NCI-H82 treated with DMSO at 0.1 percent for 48 hours (cell line): ENCODE results near the gene TMEM59.
"Not testable (repeated sequence)": the region's sequence is repeated elsewhere in the genome, so short reads cannot be mapped to it uniquely, and the experiment has no call there.

Source experiments
- DNase-seq: peaks from one replicate; lab custom pipeline; 2025; ENCODE audit not compliant: unreplicated experiment; lab: John Stamatoyannopoulos, UW

The TMEM59 gene

DNA sequence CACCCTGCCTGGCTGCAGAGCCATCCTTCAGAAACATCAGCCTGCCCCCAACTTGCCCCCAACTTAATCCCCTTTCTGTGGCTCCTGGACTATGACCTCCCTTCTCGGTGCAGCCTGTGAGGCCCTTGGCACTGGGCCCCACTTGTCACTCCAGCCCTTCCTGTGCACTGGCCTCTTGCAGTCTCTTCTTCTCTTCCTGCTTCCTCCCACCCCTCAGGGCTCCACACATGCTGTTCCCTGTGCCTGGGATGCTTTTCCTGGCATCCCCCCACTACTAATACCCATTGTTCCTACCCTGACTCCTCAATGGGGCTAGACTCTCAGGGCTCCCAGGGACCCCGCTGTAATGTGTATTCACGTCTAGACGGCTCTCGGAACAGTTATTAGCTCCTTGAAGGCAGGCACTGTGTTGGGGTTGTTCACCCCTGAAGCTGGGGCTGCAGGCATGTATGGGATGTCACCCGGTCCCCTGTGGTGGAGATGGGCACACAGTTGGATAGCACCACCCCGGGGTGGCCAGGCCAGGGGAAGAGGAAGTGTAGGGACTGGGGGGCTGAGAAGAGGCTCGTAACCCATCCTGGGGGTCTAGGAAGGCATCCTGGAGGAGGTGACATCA, 39.5 kb downstream of the TMEM59 start:
- DNase-seq = no peak

DNA sequence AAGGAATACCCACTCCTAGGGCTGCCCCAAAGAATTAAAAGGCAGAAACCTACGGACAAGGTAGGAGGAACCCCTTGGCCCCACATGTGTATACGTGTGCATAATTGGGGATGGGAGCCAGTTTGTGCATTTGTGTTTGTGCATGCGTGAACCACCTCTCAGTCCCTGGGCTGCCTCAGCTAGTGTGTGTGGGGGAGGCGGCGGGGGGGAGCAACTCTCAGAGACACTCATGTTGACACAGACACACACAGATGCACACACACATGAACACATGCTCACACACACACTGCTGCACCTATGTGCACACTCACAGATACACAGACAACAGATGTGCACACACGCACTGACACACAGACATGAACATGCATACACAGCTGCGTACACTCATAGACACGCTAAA, 40.1 kb downstream of the TMEM59 start:
- DNase-seq = no peak

DNA sequence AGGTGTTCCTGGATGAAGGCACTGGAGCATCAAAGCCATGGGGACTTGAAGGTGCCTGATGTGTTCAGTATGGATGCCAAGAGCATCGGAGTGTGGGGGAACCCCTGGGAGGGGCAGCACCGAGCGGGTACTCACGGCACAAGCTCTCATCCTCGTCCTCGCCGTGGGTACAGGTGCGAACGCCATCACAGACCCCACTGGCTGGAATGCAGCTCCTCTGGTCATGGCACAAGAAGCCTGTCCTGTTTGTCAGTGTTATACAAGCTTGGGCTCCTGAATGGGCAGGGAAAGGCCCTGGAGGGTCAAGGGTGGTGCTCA, 41.0 kb downstream of the TMEM59 start:
- DNase-seq = no peak

GRCh38 chr1:54011316-54012007, 41.5 kb downstream of the TMEM59 start:
- no peak for DNase-seq

GRCh38 chr1:54010415-54011117, 42.4 kb downstream of the TMEM59 start:
- DNase-seq = no peak

GRCh38 chr1:54009406-54009805, 43.6 kb downstream of the TMEM59 start:
- no peak for DNase-seq

DNA sequence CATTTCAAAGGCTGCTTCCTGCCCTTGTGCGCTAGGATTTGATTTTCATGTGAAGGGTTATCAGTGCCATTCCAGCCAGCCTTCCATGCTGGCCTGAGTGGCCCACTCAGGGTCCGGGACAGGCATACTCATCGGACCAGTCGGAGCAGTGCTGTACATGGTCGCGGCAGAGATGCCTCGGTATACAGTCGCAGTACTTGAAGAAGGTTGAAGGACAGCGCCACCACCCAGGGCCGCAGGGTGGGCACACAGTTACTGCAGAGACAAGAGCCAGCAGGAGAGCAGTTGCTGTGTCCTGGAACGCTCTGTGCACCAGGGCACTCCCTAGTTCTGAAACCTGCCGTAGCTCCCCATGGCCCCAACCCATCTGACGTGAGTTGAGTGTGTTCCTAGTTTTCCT, 44.1 kb downstream of the TMEM59 start:
- no peak for DNase-seq

DNA sequence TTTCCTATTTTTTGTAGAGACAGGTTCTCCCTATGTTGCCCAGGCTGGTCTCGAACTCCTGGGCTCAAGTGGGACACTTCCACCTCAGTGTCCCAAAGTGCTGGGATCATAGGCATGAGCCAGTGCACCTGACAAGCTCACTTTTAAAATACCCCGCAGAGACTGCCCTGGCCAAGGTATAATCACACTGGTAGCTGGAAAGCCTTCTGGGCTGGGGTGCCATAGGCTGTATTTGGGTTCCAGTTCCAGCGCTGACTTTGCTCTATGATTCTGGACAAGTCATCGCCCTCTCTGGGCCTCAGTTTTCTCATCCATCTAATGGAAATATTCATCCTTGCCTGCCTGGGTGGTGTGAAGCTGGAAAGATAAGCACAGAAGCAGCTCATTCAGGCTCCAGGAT, 45.4 kb downstream of the TMEM59 start:
- DNase-seq = no peak

GRCh38 chr1:54006508-54006907, 46.5 kb downstream of the TMEM59 start:
- DNase-seq = no peak

GRCh38 chr1:54004481-54005049, 48.4 kb downstream of the TMEM59 start:
- DNase-seq = no peak

DNA sequence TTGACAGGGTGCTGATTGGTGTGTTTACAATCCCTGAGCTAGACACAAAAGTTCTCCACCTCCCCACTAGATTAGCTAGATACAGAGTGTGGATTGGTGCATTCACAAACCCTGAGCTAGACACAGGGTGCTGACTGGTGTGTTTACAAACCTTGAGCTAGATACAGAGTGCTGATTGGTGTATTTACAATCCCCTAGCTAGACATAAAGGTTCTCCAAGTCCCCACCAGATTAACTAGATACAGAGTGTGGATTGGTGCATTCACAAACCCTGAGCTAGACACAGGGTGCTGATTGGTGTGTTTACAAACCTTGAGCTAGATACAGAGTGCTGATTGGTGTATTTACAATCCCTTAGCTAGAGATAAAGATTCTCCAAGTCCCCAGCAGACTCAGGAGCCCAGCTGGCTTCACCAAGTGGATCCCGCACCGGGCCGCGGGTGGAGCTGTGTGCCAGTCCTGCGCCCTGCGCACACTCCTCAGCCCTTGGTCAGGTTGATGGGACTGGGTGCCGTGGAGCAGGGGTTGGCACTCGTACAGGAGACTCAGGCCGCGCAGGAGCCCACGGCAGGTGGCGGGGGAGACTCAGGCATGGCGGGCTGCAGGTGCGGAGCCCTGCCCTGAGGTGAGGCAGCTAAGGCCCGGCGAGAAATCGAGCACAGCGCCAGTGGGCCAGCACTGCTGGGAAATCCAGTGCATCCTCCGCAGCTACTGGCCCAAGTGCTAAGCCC, 49.1 kb downstream of the TMEM59 start:
- DNase-seq = not testable (repeated sequence)

- no peak for DNase-seq
Observed at GRCh38 chr1:54003249-54003646, 49.8 kb downstream of the TMEM59 start.

- no peak for DNase-seq
Observed at GRCh38 chr1:54002544-54003248, 50.3 kb downstream of the TMEM59 start.

DNA sequence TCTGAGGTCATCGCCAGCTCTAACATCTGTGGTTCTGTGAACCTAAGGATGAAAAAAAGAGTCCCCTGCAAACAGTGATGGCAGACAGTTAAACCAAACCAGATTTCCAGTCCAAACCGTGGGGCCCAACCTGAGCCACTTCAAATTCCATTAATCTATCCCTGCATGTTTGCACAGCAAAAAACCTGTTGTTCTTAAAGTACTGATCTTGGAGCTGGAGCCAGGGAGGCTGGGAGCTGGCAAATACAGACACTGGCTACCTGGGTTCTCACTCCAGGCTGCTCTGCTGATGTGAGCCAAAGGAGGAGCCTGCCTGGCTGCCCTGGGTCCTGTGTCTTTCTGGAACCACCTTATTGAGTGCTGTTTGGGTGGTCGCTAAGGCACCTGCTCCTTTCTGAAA, 51.4 kb downstream of the TMEM59 start:
- DNase-seq = no peak

GRCh38 chr1:53999920-54000319, 53.1 kb downstream of the TMEM59 start:
- no peak for DNase-seq

GRCh38 chr1:53998223-53998622, 54.8 kb downstream of the TMEM59 start:
- DNase-seq = no peak

- no peak for DNase-seq
Observed at GRCh38 chr1:53995683-53996082, 57.3 kb downstream of the TMEM59 start.

GRCh38 chr1:53994516-53994915, 58.5 kb downstream of the TMEM59 start:
- DNase-seq = not testable (repeated sequence)

DNA sequence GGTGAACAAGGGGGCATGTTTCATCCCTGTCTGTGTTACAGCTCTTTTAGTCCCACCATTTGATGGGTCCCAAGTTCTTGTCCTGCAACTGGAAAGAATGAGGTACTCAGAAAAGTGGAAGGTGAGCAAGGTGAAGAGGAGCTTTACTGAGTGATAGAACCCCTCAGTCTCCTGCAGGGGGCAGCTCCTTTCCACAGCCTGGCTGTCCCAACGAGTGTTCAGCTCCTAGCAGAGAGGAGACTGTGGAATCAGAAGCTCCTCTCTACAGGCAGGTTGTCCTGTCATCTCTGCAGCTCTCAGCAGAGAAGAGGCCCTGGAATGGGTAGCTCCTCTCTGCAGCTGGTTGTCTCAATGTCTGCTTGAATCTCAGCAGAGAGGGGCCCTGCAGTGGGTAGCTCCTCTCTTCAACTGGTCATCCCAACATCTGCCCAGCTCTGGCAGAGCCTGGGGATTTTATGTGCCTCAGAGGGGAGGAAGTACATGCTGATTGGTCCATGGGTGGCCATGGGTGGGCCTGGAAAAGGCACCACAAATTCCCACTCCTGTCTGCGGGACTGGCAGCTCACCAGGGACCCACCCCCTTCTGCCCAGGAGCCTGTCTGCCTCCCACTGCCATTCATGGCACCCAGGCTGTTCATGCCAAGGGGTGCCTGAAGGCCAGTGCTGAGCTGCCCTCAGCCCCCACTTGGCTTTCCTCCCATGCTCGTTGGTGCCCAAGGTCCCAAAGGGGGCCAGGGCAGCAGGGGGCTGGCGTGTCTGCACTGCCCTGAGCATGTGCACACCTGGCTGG, 60.7 kb downstream of the TMEM59 start:
- DNase-seq = no peak

DNA sequence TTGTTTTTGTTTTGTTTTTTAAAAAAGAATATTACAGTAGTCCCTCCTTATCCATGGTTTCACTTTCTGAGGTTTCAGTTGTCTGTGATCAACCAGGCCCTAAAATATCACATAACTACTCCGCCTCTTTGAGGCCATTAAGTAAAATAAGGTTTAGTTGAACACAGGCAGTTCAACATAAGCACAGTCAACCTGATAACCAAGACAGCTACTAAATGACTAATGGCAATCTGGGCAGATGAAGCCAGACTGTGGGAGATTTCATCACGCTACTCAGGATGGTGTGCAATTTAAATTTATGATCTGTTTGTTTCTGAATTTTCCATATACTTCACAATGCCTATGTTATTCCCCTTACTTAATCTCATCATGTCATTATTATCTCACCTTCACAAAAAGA, 65.1 kb downstream of the TMEM59 start:
- no peak for DNase-seq
